CD4-positive, alpha-beta T cell treated with Interleukin-6 at 100 ng/mL for 8 hours (primary cell): Measurements from ENCODE around the gene TMEM135.
"Not testable (repeated sequence)": the region's sequence is repeated elsewhere in the genome, so short reads cannot be mapped to it uniquely, and the experiment has no call there.

Experiments
- DNase-seq: peaks from one replicate; pipeline ENCODE4 v3.0.0-alpha.2; 2020; ENCODE audit warnings: mixed read lengths, low spot score

The TMEM135 gene

GRCh38 chr11:87037450-87038234 is at the start of gene TMEM135:
TMEM135 (plus strand) TSS chr11:87037934; CDS start chr11:87038046, 112 bp downstream.
- peak; percentile 90 for DNase-seq

DNA sequence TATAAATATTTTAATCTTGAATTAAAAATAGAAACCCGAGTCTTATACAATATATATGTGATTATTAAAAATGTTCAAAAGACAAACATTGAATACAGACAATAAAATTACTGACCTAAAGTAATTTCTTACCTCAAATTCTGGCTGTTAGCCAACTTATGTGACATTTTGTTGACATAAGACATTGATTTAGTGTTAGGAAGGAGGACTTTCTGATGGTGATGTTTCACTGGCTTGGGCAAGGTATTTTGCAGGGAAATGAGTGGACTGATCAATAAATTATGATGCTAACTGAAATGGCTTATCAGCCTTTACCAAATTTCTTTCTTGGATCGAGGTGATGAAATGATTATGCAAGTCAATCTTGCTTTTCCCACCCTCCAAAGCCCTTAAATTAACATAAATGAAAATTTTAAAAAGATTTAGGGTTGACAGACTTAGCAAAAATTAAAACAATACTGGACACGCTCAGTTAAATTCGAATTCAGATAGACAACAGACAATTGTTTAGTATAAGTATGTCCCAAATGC is 49.3 kb upstream of the TMEM135 start:
- no peak for DNase-seq

- DNase-seq, result no peak
Observed at GRCh38 chr11:86990031-86990430, 47.7 kb upstream of the TMEM135 start.

DNA sequence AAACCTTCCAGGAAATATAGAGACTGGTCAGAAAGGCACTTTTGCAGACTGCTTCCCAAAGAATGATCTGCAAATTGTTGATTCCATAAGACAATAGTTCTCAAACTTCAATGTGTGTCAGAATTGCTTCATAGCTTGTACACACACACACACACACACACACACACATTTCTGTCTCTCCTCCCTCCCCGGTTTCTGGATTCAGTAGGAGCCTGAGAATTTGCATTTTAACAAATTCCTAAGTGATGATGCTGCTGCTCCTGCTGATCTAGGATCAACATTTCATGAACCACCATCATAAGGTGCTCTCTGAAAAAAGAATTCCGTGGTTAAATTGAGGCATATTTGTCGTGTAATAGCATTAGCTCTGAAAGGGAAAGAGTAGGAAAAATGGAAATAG is 47.2 kb upstream of the TMEM135 start:
- DNase-seq, result no peak

GRCh38 chr11:86991341-86991740 is 46.4 kb upstream of the TMEM135 start:
- DNase-seq, result no peak

DNA sequence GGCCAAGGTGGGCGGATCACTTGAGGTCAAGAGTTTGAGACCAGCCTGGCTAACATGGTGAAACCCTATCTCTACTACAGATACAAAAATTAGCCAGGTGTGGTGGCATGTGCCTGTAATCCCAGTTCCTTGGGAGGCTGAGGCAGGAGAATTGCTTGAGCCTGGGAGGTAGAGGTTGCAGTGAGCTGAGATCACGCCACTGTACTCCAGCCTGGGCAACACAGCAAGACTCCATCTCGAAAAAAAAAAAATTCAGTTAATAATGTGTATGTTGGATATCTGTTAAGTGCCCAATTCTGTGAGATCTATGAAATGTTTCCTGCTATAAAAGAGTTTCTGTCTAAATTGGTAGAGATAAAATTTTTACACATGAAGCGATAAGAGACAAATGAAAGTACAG is 45.4 kb upstream of the TMEM135 start:
- not testable (repeated sequence) for DNase-seq

GRCh38 chr11:86993031-86993430 is 44.7 kb upstream of the TMEM135 start:
- DNase-seq, result no peak

DNA sequence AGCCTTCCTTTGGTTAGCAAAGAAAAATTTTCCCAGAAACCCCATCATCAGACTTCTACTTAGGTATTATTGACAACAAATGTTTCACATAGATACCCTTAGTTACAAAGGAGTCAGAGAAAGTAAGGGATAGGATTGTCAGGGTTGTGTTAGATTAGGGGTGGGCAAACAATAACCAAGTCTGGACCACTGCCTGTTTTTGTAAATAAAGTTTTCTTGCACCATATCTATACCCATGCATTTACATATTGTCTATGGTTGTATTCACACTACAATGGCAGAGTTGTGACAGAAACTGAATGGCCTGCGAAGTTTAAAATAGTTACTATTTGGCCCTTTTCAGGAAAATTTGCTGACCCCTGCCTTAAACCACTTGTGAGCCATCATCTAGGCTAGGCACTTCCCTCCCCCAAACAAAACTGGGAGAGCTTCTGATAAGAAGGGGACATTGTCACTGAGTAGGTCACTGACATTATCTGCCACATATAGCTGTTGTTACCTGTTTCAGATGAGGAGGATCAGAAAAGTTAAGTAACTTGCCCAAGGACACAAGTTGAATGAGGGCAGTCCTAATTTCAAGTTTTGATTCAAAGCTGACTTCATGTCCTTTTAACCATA is 40.7 kb upstream of the TMEM135 start:
- no peak for DNase-seq

DNA sequence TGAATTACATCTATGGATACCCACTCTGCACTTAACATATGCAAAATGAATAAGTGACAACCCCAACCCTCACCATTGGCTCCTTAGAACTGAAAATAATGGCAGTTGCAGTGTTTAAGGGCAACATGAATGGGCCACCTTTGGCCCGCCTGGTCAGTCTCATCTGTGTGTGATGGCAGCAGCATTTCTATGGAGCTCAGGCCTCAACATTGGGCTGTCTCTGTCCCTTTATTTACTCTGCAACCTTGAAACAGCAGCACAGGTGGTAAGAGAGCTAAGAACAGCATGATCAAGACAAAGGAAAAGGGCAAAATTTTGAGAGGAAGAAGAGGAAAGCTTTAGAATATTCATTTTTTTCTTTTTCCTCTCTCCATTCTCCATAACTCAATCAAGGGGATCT is 38.3 kb upstream of the TMEM135 start:
- no peak for DNase-seq

GRCh38 chr11:86999859-87000753 is 37.6 kb upstream of the TMEM135 start:
- no peak for DNase-seq

DNA sequence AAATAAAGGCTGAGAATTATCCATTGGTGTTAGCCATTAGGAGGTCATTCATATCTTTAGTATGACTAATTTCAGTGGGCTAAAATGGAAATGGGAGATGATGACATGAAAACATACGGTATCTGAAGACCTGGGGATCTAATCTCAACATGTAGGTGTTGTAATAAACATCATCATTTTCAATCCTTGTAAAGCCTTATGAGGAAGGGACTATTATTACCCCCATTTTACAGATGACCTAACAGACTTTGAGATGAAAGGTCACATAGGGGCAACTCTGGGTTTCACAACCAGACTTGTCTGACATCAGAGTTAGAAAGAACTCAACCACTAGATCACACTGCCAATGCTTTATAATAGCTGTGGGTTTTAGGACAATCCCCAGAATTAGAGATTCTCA is 34.8 kb upstream of the TMEM135 start:
- no peak for DNase-seq

DNA sequence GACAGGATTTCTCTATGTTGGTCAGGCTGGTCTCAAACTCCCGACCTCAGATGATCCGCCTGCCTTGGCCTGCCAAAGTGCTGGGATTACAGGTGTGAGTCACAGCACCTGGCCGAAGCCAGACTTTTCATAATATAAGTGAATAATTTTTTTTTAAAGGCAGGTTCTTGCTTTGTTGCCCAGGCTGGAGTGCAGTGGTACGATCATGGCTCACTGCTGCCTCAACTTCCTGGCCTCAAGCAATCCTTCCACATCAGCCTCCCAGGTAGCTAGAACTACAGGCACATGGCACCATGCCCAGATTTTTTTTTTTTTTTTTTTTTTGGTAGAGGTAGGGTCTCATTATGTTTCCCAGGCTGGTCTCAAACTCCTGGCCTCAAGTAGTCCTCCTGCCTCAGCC is 33.5 kb upstream of the TMEM135 start:
- not testable (repeated sequence) for DNase-seq

- no peak for DNase-seq
Observed at GRCh38 chr11:87005569-87005921, 32.2 kb upstream of the TMEM135 start.

GRCh38 chr11:87006035-87006434 is 31.7 kb upstream of the TMEM135 start:
- no peak for DNase-seq

GRCh38 chr11:87007963-87008362 is 29.8 kb upstream of the TMEM135 start:
- no peak for DNase-seq

GRCh38 chr11:87012089-87012488 is 25.6 kb upstream of the TMEM135 start:
- no peak for DNase-seq

DNA sequence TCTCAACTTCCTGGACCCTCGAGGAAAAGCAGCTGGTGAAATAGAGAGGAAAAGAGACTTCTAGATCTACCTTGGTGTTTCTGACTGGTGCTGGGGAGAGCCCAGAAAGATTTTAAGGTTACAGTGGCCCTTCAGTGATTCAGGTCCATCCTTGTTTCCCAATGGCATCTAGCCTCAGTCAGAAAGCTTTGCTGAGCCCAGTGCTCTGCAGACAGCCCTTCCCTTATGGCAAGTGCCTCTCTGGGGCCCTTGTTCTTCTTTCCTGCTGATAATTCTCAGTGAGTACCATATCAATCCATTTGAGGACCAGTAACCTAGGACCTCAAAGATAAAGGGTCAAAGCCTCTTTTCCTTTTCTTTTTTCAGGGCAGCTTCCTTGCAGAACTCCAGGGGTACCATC is 25.1 kb upstream of the TMEM135 start:
- DNase-seq, result no peak

- no peak for DNase-seq
Observed at GRCh38 chr11:87013912-87014825, 23.6 kb upstream of the TMEM135 start.

DNA sequence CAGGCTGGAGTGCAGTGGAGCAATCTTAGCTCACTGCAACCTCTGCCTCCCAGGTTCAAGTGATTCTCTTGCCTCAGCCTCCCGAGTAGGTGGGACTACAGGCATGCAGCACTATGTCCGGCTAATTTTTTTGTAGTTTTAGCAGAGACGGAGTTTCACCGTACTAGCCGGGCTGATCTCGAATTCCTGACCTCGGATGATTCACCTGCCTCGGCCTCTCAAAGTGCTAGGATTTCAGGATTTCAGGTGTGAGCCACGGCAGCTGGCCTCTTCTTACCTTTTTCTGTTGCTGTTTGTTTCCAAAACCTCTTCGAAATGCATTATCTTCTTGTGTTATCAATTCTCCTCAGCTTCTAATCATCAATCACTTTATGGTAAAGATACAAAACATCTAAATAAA is 22.1 kb upstream of the TMEM135 start:
- DNase-seq, result no peak

DNA sequence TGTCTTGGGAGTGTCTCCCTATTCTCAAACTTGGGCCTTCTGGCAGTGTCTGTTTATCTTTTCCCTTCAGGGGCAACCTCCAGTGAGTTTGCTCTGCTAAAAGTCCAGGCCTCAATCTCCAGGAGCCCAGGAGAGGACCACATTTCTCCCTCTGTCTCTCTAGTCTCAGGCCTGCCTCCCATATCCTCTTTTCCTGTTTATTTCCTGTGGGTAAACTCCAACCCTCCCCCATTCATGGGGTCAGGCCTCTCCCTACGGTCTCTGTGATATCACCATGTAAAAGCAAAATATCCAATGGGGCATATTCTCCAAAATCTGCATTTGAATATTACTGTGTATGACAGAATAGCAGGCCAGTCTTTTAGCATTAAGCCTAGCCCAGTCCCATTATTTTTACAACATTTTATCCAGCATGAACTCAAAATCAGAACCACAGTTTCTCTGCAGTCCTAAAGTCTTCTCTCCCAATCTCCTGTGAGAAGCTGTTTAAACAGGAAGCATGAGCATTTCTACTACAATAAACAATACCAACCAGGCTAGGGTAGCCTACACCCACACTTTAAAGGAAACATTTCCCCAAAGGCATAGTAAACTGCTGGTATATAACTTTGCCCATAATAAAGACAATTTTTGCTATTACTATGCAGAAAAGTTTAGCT is 18.0 kb upstream of the TMEM135 start:
- DNase-seq, result no peak

- DNase-seq, result no peak
Observed at GRCh38 chr11:87020336-87020735, 17.4 kb upstream of the TMEM135 start.
